HEK293 (cell line): ENCODE results near the gene POGZ.

ENCODE experiments used
- CTCF ChIA-PET: fragments of 350-600 bp; formaldehyde crosslinking; extraction: SDS; loops from one replicate; lab custom pipeline; 2021; ENCODE audit warnings: antibody characterized with exemption; lab: Yijun Ruan, JAX
- POLR2A ChIA-PET: fragments of 300-600 bp; formaldehyde crosslinking; extraction: SDS; loops from one replicate; lab custom pipeline; 2020; ENCODE audit warnings: antibody characterized with exemption, inconsistent platforms; lab: Yijun Ruan, JAX
- H3K27ac ChIP-seq: fragments of 200-500 bp; sonication (Bioruptor generic); 2 replicates; pipeline ENCODE4 v1.5.1; 2014; ENCODE audit warnings: low read depth, low read length, control low read depth, inconsistent platforms; ENCODE audit errors: extremely low read depth
- H3K36me3 ChIP-seq, 2 experiments: fragments of 200-500 bp in 1 of 2; sonication (Bioruptor generic) in 1 of 2; 1 replicate in 1 of 2; 2 replicates in 1 of 2; pipeline ENCODE4 v1.5.1; 2014 to 2017; ENCODE audit warnings: inconsistent platforms in 2 of 2, low read length in 2 of 2; ENCODE audit not compliant: control insufficient read depth in 2 of 2, insufficient read depth in 1 of 2
- H3K4me1 ChIP-seq: fragments of 200-500 bp; sonication (Bioruptor generic); 2 replicates; pipeline ENCODE4 v1.5.1; 2014; ENCODE audit warnings: mild to moderate bottlenecking, low read length, inconsistent platforms; ENCODE audit not compliant: control insufficient read depth, insufficient read depth
- H3K4me3 ChIP-seq: 2 replicates; pipeline ENCODE4 v1.5.1; 2011; ENCODE audit warnings: low read depth, mild to moderate bottlenecking, control low read depth, low read length, moderate library complexity
- H3K9me3 ChIP-seq: fragments of 200-500 bp; sonication (Bioruptor generic); 2 replicates; pipeline ENCODE4 v1.5.1; 2014; ENCODE audit warnings: low read depth, low read length, inconsistent platforms; ENCODE audit not compliant: control insufficient read depth, insufficient read depth
- BCL11B ChIP-seq: fragments of 450-650 bp; formaldehyde crosslinking; IDR thresholded peaks from 2 replicates; pipeline ENCODE4 v1.5.1; 2016; ENCODE audit warnings: low read depth, missing biosample characterization, missing genetic modification characterization
- GLIS2 ChIP-seq: fragments of 450-650 bp; formaldehyde crosslinking; IDR thresholded peaks from 2 replicates; pipeline ENCODE4 v1.5.1; 2016; ENCODE audit warnings: missing biosample characterization, missing genetic modification characterization
- INSM2 ChIP-seq: fragments of 450-650 bp; formaldehyde crosslinking; IDR thresholded peaks from 2 replicates; pipeline ENCODE4 v1.5.1; 2016; ENCODE audit warnings: missing biosample characterization, missing genetic modification characterization
- ZBTB10 ChIP-seq: fragments of 450-650 bp; formaldehyde crosslinking; IDR thresholded peaks from 2 replicates; pipeline ENCODE4 v1.5.1; 2016; ENCODE audit warnings: missing biosample characterization, missing genetic modification characterization
- ZBTB11 ChIP-seq: fragments of 450-650 bp; formaldehyde crosslinking; conservative IDR thresholded peaks from 2 replicates; pipeline ENCODE4 v1.5.1; 2016; ENCODE audit warnings: low read depth, missing biosample characterization, missing genetic modification characterization
- ZBTB21 ChIP-seq: fragments of 450-650 bp; formaldehyde crosslinking; IDR thresholded peaks from 2 replicates; pipeline ENCODE4 v1.5.1; 2017; ENCODE audit warnings: missing biosample characterization, missing genetic modification characterization
- ZNF132 ChIP-seq: fragments of 450-650 bp; formaldehyde crosslinking; IDR thresholded peaks from 2 replicates; pipeline ENCODE4 v1.5.1; 2017; ENCODE audit warnings: missing biosample characterization, missing genetic modification characterization, borderline replicate concordance
- ZNF146 ChIP-seq: fragments of 450-650 bp; formaldehyde crosslinking; IDR thresholded peaks from 2 replicates; pipeline ENCODE4 v1.5.1; 2016; ENCODE audit warnings: missing biosample characterization, missing genetic modification characterization
- ZNF19 ChIP-seq: fragments of 450-650 bp; formaldehyde crosslinking; IDR thresholded peaks from 2 replicates; pipeline ENCODE4; 2016; ENCODE audit warnings: missing biosample characterization, missing genetic modification characterization, low read depth
- ZNF239 ChIP-seq: fragments of 450-650 bp; formaldehyde crosslinking; IDR thresholded peaks from 2 replicates; pipeline ENCODE4 v1.5.1; 2016; ENCODE audit warnings: missing biosample characterization, missing genetic modification characterization
- ZNF366 ChIP-seq: fragments of 450-650 bp; formaldehyde crosslinking; conservative IDR thresholded peaks from 2 replicates; pipeline ENCODE4 v1.5.1; 2016; ENCODE audit warnings: missing biosample characterization, missing genetic modification characterization
- ZNF398 ChIP-seq: fragments of 450-650 bp; formaldehyde crosslinking; IDR thresholded peaks from 2 replicates; pipeline ENCODE4 v1.5.1; 2017; ENCODE audit warnings: missing biosample characterization, missing genetic modification characterization
- ZNF433 ChIP-seq: fragments of 450-650 bp; formaldehyde crosslinking; IDR thresholded peaks from 2 replicates; pipeline ENCODE4 v1.5.1; 2016; ENCODE audit warnings: missing biosample characterization, missing genetic modification characterization, low read depth
- ZNF558 ChIP-seq: fragments of 450-650 bp; formaldehyde crosslinking; IDR thresholded peaks from 2 replicates; pipeline ENCODE4 v1.5.1; 2016; ENCODE audit warnings: missing biosample characterization, missing genetic modification characterization
- ZNF571 ChIP-seq: fragments of 450-650 bp; formaldehyde crosslinking; IDR thresholded peaks from 2 replicates; pipeline ENCODE4 v1.5.0; 2017; ENCODE audit warnings: missing biosample characterization, missing genetic modification characterization
- ZNF837 ChIP-seq: fragments of 450-650 bp; formaldehyde crosslinking; IDR thresholded peaks from 2 replicates; pipeline ENCODE4 v1.5.1; 2016; ENCODE audit warnings: missing biosample characterization, missing genetic modification characterization
- ZNF843 ChIP-seq: fragments of 450-650 bp; formaldehyde crosslinking; IDR thresholded peaks from 2 replicates; pipeline ENCODE4 v1.5.1; 2016; ENCODE audit warnings: missing biosample characterization, missing genetic modification characterization
- ZSCAN23 ChIP-seq: fragments of 450-650 bp; formaldehyde crosslinking; IDR thresholded peaks from 2 replicates; pipeline ENCODE4 v1.5.1; 2016; ENCODE audit warnings: missing biosample characterization, missing genetic modification characterization
- TF ChIP-seq, protein P1 (sequence below): fragments of 450-650 bp; formaldehyde crosslinking; IDR thresholded peaks from 2 replicates; pipeline ENCODE4 v1.5.1; 2016; ENCODE audit warnings: missing biosample characterization, missing genetic modification characterization, borderline replicate concordance
- TF ChIP-seq, protein P2 (sequence below): fragments of 450-650 bp; formaldehyde crosslinking; IDR thresholded peaks from 2 replicates; pipeline ENCODE4 v1.5.1; 2016; ENCODE audit warnings: missing biosample characterization, missing genetic modification characterization

Gene POGZ

GRCh38 chr1:151401860-151402259, 57.4 kb downstream of the POGZ start:
- POLR2A ChIA-PET, result interaction anchor here (0.9 to 1.6 kb wide), 2 partner anchors 120 to 333 kb away, joined by 3 read pairs; partner anchors contain the start of gene ZNF687
- no peaks in the 10 kb centered on the region for H3K4me1 ChIP-seq
- no peak overlapping the region for H3K27ac ChIP-seq
- peaks cover 9 to 68% of the 10 kb centered on the region in 2 experiments; a peak in 2 of 3 replicates for H3K36me3 ChIP-seq
- H3K4me3 ChIP-seq, result no peak overlapping the region
- TF ChIP-seq GLIS2 (tag by site-specific recombination), result no peak
- no peak for TF ChIP-seq ZNF146 (tag by site-specific recombination)
- TF ChIP-seq ZNF366, result no peak
- TF ChIP-seq ZNF398 (tag by site-specific recombination), result no peak
- TF ChIP-seq INSM2 (tag by site-specific recombination), result no peak
- TF ChIP-seq ZNF433 (tag by site-specific recombination), result no peak
- no peak for TF ChIP-seq ZNF837
- no peak for TF ChIP-seq ZNF843 (tag by site-specific recombination)
- TF ChIP-seq, protein P1, sequence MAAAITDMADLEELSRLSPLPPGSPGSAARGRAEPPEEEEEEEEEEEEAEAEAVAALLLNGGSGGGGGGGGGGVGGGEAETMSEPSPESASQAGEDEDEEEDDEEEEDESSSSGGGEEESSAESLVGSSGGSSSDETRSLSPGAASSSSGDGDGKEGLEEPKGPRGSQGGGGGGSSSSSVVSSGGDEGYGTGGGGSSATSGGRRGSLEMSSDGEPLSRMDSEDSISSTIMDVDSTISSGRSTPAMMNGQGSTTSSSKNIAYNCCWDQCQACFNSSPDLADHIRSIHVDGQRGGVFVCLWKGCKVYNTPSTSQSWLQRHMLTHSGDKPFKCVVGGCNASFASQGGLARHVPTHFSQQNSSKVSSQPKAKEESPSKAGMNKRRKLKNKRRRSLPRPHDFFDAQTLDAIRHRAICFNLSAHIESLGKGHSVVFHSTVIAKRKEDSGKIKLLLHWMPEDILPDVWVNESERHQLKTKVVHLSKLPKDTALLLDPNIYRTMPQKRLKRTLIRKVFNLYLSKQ (tag by site-specific recombination), result no peak
- TF ChIP-seq ZBTB21 (tag by site-specific recombination), result no peak
- no peak for TF ChIP-seq ZSCAN23
- no peak for TF ChIP-seq ZBTB10 (tag by site-specific recombination)
- TF ChIP-seq ZBTB11 (tag by site-specific recombination), result no peak
- TF ChIP-seq ZNF132, result no peak
- no peak for TF ChIP-seq BCL11B (tag by site-specific recombination)
- TF ChIP-seq ZNF239 (tag by site-specific recombination), result no peak
- no peak for TF ChIP-seq ZNF571 (tag by site-specific recombination)
- TF ChIP-seq, protein P2, sequence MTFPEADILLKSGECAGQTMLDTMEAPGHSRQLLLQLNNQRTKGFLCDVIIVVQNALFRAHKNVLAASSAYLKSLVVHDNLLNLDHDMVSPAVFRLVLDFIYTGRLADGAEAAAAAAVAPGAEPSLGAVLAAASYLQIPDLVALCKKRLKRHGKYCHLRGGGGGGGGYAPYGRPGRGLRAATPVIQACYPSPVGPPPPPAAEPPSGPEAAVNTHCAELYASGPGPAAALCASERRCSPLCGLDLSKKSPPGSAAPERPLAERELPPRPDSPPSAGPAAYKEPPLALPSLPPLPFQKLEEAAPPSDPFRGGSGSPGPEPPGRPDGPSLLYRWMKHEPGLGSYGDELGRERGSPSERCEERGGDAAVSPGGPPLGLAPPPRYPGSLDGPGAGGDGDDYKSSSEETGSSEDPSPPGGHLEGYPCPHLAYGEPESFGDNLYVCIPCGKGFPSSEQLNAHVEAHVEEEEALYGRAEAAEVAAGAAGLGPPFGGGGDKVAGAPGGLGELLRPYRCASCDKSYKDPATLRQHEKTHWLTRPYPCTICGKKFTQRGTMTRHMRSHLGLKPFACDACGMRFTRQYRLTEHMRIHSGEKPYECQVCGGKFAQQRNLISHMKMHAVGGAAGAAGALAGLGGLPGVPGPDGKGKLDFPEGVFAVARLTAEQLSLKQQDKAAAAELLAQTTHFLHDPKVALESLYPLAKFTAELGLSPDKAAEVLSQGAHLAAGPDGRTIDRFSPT (tag by site-specific recombination), result no peak
- TF ChIP-seq ZNF19, result no peak
- no peak for TF ChIP-seq ZNF558 (tag by site-specific recombination)
- CTCF ChIA-PET, result interaction anchor here (0.6 to 0.9 kb wide), 2 partner anchors 14 to 132 kb away, joined by 3 to 5 read pairs; no protein-coding TSS in a partner anchor
- H3K9me3 ChIP-seq, result no peaks in the 10 kb centered on the region
